ENCODE results near the gene DPF1.

Gene DPF1

DNA sequence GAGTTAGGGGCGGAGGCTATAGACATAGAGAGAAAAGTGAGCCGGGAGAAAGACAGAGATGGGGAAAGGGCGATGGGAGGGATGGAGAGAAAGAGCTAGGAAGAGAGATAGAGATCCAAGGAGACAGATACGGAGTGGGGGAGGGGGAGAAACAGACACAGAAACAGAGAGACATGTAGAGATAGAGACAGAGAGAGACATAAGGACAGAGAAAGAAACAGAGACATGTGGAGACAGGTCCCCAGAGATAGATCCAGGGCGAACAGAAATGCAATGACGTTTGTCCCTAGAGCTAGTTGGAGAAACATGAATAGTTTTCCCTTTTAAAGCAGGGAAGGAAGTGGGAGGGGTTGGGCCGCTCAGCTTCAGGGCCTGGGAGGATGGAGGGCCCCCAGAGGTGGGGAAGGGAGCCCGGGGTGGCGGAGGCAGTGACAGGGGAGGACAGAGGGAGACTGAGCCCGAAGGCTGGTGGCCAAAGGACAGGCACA lies 27.6 kb upstream of the DPF1 start:
- TF ChIP-seq, protein P1, sequence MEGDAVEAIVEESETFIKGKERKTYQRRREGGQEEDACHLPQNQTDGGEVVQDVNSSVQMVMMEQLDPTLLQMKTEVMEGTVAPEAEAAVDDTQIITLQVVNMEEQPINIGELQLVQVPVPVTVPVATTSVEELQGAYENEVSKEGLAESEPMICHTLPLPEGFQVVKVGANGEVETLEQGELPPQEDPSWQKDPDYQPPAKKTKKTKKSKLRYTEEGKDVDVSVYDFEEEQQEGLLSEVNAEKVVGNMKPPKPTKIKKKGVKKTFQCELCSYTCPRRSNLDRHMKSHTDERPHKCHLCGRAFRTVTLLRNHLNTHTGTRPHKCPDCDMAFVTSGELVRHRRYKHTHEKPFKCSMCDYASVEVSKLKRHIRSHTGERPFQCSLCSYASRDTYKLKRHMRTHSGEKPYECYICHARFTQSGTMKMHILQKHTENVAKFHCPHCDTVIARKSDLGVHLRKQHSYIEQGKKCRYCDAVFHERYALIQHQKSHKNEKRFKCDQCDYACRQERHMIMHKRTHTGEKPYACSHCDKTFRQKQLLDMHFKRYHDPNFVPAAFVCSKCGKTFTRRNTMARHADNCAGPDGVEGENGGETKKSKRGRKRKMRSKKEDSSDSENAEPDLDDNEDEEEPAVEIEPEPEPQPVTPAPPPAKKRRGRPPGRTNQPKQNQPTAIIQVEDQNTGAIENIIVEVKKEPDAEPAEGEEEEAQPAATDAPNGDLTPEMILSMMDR (conservative IDR thresholded peaks at IDR 0.05; ENCODE audit: low read depth) = no peak
- no peak for DNase-seq (ENCODE audit: low spot score)
- H3K27ac ChIP-seq = peak overlapping the region; percentile 87
- CTCF ChIA-PET = interaction anchor here (0.8 to 1.3 kb wide), 3 partner anchors 8 to 353 kb away, joined by 4 to 8 read pairs (median 5); no protein-coding TSS in a partner anchor
- POLR2A ChIA-PET (ENCODE audit: low non-redundant PET) = interaction anchor here (1.1 kb wide), 1 partner anchor 13 kb away, joined by 6 read pairs; the partner anchor contains the start of gene SPINT2

DNA sequence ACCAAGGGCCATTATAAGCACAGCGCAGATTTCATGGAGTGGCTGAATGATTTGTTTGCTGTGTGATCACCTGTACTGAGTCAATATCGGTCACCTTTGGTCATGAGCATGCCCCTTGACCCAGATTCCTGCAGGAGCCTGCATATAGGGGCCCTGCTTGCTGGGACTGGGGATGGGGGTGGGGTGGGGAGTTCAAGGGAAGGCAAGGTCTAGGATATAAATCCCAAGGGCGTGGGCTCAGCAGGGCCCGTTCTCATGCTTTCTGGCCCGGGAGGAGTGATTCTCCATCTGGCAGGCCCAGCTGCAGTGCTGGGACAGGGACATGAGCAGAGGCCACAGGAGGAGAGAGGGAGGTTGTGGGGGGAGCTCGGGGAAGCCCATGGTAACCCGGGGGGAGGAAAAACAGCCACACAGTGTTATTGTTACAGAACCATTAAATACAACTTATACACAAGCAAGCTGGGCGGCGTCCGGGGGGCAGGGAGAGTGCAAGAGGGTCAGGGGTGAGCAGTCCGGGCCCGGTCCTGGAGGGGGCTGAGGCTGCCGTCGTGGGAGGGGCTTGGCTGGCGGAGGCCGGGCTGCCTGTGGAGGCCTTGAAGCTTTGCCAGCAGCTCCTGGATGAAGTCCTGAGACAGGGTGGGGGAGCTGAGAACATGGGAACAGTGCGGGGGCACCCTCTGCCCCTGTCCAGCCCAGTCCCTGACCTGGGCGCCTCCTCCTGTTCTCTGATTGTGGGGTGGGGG lies 27.0 kb upstream of the DPF1 start:
- DNase-seq (ENCODE audit: low spot score) = no peak
- H3K27ac ChIP-seq = peak overlapping the region; percentile 87
- ChIA-PET CTCF (interaction anchor here (0.8 to 1.7 kb wide), 4 partner anchors 7 to 352 kb away, joined by 4 to 8 read pairs (median 4); partner anchors contain the start of gene KCNK6), POLR2A (ENCODE audit: low non-redundant PET) (interaction anchor here (0.5 to 1.1 kb wide), 2 partner anchors 14 to 69 kb away, joined by 4 to 6 read pairs; partner anchors contain the start of gene SPINT2)
- TF ChIP-seq, protein P1 (conservative IDR thresholded peaks at IDR 0.05; ENCODE audit: low read depth) = no peak

DNA sequence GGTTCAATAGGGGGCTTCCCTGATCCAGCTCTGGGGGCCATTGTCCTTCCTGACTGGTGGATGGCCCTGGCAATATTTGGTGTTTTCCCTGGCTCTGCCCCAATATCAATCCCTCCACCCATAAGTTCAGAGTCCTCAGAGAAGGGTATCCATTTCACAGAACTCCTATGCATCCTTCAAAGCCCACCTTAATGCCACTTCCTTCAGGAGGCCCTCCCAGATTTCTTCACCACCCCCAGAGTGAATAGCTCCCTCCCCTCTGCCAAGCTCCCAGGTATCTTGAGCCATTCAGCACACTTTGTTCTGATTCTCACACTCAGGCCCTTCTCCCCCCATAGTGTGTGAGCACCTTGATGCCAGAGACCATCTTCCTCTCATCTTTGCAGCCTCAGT lies 26.4 kb upstream of the DPF1 start:
- peak overlapping the region; percentile 87 for H3K27ac ChIP-seq
- no peak for DNase-seq (ENCODE audit: low spot score)
- ChIA-PET POLR2A (ENCODE audit: low non-redundant PET) (interaction anchor here (0.5 kb wide), 1 partner anchor 70 kb away, joined by 4 read pairs; no protein-coding TSS in a partner anchor), CTCF (interaction anchor here (0.6 to 1.7 kb wide), 4 partner anchors 26 to 85 kb away, joined by 3 to 8 read pairs (median 4); partner anchors contain the start of genes CATSPERG and KCNK6)
- TF ChIP-seq, protein P1 (conservative IDR thresholded peaks at IDR 0.05; ENCODE audit: low read depth) = no peak

DNA sequence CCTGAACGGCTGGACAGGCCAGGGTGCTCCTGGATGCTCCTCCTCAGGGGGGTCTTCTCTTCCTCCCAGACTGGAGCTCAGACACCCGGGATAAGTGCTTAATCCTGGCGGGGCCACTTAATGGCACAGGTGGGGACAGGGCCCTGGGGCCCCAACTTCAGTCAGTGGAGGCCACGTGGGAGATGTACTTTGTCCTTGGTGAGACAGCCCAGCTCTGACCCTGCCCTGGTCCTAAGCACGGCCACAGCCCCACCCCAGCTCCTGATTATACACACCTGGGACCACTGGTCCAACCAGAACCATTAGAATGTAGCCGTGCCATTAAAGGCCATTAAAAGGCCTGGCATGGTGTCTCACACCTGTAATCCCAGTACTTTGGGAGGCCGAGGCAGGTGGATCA lies 24.4 kb upstream of the DPF1 start:
- ChIA-PET CTCF (interaction anchor here (0.8 kb wide), 1 partner anchor 346 kb away, joined by 4 read pairs; no protein-coding TSS in a partner anchor), POLR2A (ENCODE audit: low non-redundant PET) (interaction anchor here (0.6 kb wide), 1 partner anchor 17 kb away, joined by 7 read pairs; no protein-coding TSS in a partner anchor)

DNA sequence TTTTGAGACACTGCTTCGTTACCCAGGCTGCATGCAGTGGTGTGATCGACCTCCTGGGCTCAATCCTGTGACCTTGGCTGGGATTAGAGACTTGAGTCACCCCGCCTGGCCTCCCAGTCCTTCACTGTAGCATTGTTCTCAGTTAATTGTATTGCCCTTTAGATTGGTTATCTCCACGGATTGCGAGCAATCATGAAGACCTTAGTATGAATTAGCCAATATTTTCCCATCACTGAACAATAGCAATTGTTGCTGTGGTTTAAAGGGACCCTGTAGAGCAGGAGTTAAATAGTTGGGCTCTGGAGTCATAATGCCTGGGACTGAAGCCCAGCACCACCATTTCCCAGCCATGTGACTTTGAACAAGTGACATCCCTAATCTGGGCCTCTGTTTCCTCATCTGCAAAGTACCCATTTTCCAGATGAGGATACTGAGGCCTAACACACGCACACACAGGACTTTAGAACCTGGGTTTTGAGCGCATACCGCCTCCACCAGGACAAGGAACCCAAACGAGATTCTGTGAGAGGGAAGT lies 23.8 kb upstream of the DPF1 start:
- POLR2A ChIA-PET (ENCODE audit: low non-redundant PET) = no interaction called here

More for the DNA sequence above, 24.4 kb upstream of the DPF1 start:
- H3K27ac ChIP-seq = peak overlapping the region; percentile 87
- DNase-seq (ENCODE audit: low spot score) = no peak
- TF ChIP-seq, protein P1 (conservative IDR thresholded peaks at IDR 0.05; ENCODE audit: low read depth) = no peak

More for the DNA sequence above, 23.8 kb upstream of the DPF1 start:
- no peak for DNase-seq (ENCODE audit: low spot score)
- CTCF ChIA-PET = interaction anchor here (0.8 to 2.2 kb wide), 2 partner anchors 88 to 345 kb away, joined by 4 to 12 read pairs; partner anchors contain the start of gene CATSPERG
- TF ChIP-seq, protein P1 (conservative IDR thresholded peaks at IDR 0.05; ENCODE audit: low read depth) = no peak
- H3K27ac ChIP-seq = peak overlapping the region; percentile 87; the same call in 1 of the 2 replicates

Measured in RWPE1 (cell line).